Peyer's patch (tissue), 4 donors: ENCODE results near the gene CP.

ENCODE experiments used
- CTCF ChIP-seq, 6 experiments: fragments of 450-650 bp in 4 of 6; fragments of 200-600 bp in 2 of 6; sonication (generic) in 1 of 6; IDR thresholded peaks; one replicate each; pipeline ENCODE4 v1.5.1; 2017 to 2019; ENCODE audit warnings: antibody characterized with exemption in 6 of 6, mild to moderate bottlenecking in 3 of 6, moderate library complexity in 1 of 6
- POLR2A ChIP-seq, 2 donors: fragments of 450-650 bp; IDR thresholded peaks; one replicate each; pipeline ENCODE4 v1.5.1; 2017; ENCODE audit warnings: antibody characterized with exemption in 2 of 2, mild to moderate bottlenecking in 2 of 2, moderate library complexity in 2 of 2

- TF ChIP-seq POLR2A (IDR thresholded peaks at IDR 0.05) (no peak), CTCF (IDR thresholded peaks at IDR 0.05) (no peak)
Measured at GRCh38 chr3:149235599-149236424, 14.2 kb upstream of the CP start.
